Stimulated activated CD4-positive, alpha-beta T cell treated with anti-CD3 and anti-CD28 coated beads, Interleukin-1b, Interleukin-23, amount 100 ng/mL, for 48 hours (primary cell): ENCODE measurements around the gene ARID1B.

Source experiments
- DNase-seq: peaks from one replicate; pipeline ENCODE4 v3.0.0-alpha.2; 2020

ARID1B gene

DNA sequence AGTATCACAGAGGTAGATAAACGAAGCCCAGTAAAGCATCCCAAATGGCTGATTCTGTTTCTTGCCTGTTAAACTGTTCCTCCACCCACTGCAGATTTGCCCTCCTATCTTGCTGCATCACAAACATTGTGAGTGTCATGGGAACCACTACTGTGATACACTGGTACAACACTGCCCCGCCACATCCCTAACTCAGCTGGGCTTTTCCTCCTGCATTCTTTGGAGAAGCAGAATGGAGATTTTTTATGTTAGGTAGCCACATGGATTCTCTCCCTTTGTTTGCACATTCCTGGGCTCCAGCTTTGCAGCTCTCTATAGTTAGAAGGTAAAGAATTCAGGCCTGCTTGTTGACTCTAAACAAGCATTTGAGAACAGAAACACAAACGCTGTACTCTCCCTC lies 312.1 kb downstream of the ARID1B start:
- no peak for DNase-seq

DNA sequence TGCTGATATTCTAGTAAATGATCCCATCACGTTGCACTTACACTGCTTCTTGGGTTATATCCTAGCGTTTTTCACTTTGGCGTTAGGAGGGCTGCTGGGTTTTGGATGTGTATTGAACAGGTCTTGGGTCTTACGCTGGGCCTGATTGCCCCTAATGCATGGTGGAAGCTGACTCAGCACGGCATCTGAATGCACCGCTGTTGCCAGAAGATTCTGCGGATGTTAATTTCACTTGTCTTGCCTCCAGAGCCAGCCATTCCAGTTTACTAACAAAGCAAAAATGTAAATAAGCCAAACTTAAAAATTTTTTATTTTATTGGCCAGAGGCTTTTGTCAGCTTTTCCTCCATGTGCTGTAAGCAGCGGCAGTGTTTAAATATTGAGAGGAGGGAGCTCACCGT lies 312.7 kb downstream of the ARID1B start:
- DNase-seq, result no peak

DNA sequence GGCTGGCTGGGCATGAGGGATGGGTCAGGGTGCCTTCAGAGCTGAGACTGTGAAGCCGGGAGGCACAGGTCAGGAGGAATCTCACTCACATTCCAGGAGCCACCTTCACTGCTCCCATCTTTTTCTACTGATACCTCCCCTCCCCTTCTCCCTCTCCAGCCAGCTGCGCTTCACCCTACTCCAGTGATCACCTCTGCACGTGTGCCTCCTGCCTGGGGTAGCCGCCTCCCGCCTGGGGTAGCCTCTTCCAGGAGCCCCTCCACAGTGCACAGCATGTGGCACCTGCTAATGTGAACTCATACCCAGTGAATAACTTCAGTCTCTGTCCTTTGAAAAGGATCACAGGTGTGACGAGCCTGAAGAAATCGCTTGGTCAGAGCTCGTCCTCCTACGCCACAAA lies 313.6 kb downstream of the ARID1B start:
- DNase-seq, result no peak

DNA sequence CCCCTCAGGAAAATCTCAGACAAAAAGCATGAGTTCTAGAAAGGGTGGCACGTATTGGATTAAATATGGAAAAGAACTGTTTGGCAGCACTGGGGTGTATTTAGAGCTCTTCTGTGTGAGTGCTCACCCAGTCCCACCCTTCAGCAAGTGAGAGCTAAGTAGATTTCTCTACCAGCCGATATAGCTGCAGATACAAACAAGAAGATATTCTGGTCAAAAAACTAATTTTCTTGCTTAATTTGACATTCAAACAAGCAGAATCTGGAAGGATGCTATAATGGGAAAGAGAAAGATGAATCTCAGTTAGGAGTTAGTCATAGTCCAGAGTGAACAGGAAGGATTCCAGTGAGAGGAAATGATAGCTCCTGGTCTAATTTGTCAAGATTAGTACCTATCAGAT lies 314.1 kb downstream of the ARID1B start:
- no peak for DNase-seq

DNA sequence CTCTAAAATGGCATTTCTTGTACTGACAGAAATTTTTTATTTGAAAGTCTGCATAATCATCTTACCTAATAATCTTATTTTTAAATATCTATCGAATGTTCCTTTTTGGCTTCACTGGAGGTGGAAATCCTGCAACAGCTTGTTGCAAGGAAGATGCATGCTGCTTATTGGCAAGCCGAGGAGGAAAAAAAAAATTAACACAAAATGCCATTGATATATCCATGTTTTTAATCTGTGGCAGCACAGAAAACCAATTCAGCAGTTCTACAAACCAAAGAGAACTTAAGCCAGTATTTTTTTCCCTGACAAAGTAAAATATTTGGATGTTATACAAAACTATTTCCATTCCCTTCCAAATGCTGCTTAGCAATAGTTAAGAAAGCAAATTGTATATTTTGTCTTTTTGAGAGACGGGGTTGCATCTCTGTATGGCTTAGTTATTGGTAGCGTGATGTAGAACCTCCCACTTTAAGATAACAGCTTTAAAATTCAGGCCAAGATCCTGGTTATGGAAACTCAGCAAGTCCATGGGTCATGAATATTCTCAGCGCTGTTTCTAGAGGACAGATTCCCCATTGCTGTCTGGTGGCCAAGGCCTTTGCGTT lies 314.8 kb downstream of the ARID1B start:
- DNase-seq, result no peak

DNA sequence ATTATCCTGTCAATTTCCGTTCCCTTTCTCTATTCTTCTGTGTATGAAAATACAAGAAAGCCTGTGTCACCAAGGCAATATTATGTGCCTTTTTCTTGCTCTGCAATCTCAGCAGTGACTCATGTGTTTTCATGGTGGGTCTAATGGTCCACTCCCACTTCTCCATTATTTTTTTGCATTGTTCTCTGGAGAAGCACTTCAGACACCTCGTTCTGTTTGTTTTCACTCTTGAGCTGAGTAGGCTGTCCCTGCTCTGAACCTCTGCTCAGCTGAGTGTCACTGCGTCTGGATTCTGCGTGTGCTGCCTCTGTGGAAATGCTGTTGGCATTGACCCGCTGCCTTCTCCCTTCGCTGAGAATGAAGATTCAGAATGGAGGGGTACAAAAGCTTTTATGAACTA lies 315.6 kb downstream of the ARID1B start:
- DNase-seq, result no peak

DNA sequence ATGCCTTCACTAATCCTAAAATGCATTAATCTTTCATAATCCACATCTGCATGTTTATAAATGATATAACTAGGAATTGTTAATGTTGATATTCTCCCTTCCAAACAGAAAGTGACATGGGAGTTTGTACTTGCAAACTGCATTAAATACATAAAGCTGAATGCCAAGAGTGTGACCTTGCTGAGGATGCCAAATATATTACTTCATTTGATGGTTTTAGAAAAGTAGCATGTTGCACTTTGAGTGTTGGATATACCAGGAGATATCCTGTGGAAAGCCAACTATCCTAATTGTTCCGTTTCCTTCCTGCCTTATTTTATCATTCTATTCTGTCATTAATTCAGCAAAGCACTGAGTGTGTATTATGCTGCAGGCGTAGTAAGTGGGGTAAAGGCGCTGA lies 316.4 kb downstream of the ARID1B start:
- DNase-seq, result no peak

DNA sequence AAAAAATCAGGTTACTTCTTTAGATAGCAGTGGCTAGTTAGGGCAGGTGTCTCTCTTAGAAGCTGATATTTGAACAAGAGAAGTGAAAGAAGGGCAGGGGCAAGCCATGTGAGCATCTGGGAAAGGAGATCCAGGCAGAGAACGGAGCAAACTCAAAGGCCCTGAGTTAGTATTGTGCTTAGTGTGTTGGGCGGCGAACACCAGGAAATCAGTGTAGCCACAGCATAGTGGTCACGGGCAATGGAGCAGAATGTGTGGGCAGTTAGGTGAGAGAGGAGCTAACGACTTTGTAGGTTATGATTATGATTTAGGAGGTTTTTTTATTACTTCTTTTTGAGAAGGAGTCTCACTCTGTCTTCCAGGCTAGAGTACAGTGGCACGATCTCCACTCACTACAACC lies 316.9 kb downstream of the ARID1B start:
- DNase-seq, result no peak

DNA sequence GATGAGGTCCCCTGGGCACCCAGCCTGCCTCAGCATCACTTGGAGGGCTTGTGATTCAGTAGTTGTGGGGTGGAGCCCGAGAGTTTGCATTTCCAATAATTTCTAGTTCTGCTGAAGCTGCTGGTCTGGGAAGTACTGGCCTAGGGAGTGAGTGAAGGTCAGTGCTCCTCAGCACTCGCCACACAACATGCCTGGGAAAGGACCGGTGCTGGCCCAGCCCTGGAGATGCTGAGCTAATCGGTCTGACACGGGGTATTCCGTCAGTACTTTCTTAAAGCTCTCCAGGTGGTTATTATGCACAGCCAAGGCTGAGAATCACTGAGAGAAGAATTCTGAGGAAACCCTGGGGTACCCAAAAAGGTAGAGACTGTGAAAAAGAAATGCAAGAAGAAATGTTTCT lies 317.9 kb downstream of the ARID1B start:
- no peak for DNase-seq

DNA sequence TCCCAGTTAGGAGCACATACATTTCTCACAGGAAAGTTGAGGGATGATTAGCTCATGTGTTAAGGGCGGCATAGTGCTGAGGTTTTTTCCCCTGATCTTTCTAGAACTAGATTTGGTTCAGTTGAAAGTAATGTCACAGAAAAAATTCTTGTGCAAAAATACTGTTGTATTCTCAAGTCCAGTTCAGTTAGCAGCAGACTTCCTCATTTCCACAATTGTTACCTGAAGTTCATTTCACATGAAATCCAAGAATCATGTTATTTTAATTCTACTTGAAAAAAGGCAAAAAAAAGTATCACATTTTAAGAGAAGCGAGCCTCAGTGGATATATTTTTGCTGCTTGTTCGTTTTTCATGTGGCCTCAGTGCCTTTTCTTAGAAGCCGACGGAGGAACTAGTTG lies 318.4 kb downstream of the ARID1B start:
- no peak for DNase-seq

DNA sequence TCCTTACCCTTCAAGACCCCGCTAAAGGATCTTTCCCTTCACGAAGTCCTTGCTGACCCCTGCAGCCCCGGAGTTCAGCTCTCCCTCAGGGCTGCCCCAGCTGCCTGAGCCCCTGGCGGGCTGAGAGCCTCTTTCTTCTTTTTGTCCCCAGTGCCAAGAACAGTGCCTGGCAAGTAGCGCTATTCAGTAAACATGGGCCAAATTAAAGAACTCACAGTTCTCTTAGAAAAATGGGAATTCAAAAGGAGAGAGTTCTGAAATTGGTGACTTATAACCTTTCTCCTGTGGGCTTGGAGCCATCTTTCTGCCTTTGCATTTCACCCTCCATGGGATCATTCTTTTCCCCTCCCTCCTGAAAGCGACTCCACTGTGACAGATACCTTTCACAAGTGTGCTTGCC lies 318.9 kb downstream of the ARID1B start:
- no peak for DNase-seq

DNA sequence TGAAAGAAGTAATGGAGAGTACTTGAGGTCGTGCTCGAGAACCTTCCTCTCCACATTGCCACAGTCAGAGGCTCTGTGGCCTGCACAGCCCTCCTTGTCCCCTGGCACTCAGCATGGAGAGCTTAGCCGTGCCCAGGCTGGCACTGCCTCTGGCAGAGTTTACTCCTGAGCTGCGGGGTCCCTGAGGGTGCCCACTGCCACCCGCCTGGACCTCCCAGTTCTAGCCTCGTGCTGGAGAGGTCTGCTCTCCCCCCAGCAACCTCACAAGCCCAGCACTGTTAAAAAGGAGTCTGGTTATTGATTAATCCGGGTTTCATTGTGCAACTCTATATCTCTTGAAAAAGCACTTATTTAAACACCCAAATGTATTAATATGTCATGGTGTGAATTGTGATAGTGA lies 319.3 kb downstream of the ARID1B start:
- DNase-seq, result no peak

DNA sequence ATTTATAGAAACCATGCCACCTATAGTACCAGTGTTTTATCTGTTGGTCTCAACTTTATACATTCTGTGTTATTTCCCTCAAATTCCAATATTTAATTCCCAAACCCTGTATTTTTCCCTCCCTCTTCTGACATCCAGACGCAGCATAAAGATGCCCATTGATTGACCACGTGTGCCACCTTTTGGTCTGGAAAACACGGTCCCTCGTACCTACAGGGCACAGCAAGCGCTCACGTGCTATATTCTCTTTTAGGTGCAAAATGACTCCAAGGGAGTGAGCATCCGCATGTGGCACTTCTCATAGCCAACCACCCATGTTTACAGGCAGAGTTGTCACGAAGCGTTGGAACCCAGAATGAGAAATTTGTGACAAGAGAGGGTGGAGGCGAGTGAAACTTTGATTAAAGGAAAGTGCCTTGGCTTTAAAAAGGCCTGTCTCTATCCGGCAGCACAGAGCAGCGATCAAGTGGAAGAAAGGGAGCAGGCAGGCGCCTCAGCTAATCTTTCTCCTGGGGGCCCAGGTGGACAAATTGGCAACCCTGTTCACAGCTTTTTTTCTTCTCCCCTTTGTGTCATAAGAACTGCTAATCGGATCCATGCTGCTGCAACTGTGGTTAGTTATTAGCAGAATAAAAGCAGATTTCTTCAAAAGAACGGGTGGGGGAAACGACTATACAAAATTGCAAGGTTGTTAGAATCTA lies 320.2 kb downstream of the ARID1B start:
- DNase-seq, result no peak

DNA sequence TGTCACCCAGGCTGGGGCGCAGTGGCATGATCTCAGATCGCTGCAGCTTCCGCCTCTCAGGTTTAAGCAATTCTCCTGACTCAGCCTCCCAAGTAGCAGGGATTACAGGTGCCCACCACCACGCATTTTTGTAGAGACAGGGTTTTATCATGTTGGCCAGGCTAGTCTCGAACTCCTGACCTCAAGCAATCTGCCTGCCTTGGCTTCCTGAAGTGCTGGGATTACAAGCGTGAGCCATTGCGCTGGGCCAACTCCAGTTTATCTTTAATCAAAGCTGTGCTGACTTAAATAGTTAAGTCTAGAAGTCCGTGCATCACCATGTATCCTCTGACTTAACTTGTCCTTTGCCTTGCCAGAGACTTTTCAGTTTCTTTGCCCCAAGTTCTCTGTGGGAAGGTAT lies 321.8 kb downstream of the ARID1B start:
- no peak for DNase-seq

DNA sequence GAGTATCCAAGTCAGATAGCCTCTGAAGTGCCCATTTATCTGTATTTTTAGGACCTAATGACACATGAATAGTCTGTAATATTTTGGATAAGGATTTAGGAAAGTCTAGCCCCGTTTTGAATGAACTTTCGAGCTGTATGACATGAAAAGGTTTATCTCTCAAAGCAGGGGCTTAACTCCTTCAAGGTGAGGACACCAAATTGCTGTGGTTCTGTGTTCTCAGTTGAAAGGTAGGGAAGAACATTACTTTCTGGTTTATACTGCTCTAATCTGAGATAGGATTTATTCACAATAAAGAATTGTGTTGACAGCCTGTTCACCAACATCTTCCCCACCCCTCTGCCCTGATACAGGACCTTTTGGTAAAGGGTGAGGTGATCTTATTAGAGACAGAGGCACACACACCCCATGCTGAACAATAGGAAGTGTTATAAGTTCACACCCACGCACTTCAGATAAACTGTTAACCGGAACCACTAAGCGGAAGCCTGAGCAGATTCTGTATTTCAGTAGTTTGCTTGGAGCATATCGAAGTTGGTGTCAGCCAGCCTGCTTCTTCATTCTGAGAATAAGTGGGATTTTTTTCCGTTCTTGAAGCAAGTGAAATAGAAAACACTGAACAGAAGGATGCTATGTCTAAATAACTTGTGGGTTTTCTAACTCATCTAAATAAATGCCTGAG lies 322.9 kb downstream of the ARID1B start:
- peak; percentile 71 for DNase-seq

DNA sequence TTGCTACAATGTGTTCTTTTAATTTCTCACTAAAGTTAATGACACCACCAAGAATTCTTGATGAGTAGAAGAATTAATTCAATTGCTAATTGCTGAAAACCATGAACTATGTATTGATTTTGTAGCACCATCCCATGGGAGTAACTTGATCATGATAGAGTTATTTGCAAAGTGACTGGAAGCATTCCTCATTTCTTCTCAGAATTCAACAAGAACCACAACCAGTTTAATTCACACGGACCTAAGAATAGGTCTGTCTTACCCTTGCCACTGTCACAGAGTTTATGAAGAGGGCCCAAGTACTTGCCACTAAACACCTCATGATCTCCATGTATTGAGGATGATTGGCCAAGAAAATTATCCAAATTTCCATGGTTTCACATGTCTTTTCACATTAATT lies 324.0 kb downstream of the ARID1B start:
- DNase-seq, result no peak

DNA sequence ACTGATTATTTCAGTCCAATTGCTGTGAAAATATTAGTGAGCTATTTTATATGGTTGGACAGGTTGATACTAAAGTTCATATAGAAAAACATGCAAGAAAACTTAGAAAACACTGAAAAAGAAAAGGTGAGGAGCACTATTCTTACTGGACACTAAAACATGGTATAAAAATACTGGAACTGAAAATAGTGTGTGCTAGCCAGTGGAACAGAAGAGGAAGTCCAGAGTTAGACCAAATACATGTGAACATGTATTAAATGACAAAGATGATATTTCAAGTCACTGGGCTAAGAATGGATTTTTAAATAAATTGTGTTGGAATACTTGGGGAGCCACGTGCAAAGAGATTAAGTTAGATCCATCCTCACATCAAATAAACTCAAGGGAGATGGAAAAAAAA lies 327.6 kb downstream of the ARID1B start:
- DNase-seq, result no peak

DNA sequence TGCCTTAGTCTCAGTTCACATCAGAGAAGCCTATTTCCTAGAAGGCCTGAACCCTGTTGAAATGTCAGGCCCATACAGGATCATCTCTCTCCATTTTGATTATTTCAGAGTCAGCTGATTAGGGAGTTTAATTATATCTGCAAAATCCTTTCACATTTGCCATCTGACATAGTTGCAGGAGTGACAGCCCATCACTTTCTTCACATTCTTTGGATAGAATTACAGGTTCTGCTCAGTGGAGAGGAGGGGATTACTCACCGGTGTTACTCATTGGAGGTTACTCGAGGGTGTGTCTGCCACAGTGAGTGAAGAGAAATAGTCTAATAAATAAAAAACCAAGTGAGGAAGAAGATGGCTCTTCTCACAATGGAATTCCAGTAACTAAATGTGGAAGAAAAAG lies 329.3 kb downstream of the ARID1B start:
- peak; percentile 37 for DNase-seq

DNA sequence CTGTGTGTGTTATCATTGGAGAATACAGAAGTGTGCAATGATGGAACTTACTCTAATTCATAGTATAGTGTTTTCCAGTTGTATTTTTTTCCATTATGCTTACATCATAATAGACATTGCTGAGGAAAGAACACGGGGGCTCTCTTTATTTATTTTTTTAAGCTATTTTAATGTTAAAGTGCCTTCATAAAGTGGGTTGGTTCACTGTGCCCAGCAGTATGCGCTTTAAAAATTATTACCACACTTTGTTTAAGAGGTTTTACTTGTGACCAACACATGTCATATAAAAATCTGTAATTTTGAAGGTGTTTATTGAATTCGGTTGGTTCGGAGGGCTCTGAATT lies 330.4 kb downstream of the ARID1B start:
- DNase-seq, result no peak

DNA sequence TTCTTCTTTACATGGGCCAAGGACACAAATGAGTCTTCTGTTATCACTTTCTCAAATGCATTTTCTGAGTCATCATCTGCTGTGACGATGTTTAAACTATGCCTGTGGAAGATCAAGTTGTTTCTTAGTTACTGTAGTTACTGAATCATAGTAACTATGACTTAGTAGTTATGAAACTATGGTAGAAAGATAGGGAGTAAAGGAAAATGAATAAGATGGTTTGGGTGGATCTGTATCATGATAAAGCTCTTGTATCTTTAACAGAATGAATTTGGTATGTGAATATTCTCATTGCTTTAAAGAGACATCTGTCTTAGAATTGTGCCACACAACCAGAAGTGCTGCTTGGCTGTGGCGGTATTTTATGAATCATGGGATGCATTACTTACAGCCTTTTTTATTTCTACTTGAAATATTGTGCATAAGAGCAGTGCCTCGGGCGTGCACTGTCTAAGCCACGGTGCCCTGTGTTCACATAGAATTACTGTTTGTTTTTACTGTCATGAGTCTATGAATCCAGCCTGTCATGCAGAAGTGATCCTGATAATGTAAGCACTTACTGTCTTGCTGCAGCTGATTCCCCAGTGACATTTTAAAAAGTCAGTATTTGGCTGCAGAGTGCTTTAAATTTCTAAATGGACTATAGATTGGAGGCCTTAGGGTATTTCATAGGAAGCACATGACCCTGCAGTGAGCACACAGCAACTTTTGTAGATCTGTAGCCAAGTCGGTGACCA lies 330.9 kb downstream of the ARID1B start:
- DNase-seq, result peak; percentile 15

DNA sequence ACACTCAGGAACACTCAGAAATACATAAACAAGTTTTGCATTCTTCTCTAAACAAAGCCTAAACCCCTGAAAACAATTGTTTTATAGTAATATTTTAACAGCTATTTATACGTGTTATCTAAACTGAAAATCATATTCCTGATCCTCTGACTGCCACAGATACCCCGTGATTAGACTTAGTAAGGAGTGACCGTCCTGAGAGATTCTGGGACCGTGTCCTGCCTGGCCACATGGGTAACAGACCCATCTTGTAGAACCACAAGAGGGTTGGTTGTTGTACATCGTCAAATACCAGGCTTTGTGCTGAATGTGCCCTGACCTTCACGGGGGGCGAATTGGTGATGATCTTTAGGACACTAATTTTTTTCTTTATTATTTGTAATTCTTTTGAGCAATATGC lies 331.7 kb downstream of the ARID1B start:
- no peak for DNase-seq

DNA sequence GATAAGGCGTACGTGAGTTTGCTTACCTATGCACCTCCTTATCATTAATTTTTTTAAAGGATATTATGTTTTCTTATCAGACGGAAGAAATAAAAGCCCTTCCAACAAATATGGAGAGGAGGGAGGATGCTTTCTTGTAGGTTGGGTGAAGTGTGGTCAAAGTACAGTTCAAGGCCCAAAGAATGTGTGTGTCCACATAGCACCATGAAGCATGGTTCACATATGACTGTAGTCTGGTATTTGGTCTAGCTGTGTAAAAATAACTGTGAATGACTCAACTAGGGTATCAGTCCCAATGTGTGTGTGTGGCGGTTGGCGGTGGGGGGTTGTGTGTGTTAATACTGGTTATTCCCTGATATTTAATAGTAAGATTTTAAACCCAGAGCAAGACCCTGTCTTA lies 333.4 kb downstream of the ARID1B start:
- no peak for DNase-seq

DNA sequence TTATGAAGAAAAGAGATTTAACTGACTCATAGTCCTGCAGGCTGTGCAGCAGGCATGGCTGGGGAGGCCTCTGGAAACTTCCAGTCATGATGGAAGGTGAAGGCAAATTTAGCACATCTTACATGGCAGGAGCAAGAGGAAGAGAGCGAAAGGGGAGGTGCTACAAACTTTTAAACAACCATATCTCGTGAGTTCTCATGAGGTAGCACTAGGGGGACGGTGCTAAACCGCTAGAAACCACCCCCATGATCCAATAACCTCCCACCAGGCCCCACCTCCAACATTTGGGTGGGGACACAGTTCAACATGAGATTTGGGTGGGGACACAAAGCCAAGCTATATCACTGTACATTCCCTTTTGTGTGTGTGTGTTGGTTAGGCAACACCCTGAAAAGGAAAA lies 336.2 kb downstream of the ARID1B start:
- DNase-seq, result no peak

DNA sequence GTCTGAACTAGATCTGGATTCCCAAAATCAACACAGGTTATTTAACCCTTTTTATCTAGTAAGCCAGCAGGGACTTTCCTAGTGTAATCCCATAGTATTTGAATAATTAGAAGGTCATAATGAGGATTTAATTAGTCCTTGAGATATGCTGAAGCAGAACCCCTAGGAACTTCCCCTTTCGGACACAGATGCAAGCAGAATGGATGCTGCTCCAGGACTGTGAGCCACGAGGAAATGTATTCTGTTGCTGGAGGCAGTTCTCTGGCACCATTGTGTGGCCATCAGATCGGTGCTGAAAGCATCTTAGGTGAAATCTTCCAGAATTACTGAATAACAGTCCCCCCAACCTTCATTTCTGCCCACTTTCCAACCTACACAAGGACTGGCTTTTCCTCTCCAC lies 339.2 kb downstream of the ARID1B start:
- DNase-seq, result no peak
